Measurements from ENCODE around the gene CD93.

The CD93 gene

GRCh38 chr20:23086056-23086566 lies at the start of gene CD93:
Gene CD93, minus strand, starts transcription at chr20:23086324. Its CDS starts 132 bp downstream, at chr20:23086192.
- Histone ChIP-seq H3K4me3 (ENCODE audit: low read length) (no peak within 1 kb of the TSS), H3K27me3 (replicated peaks; ENCODE audit: control insufficient read depth, insufficient read depth, low read length) (peaks cover 27% of the 10 kb centered on the region), H3K9ac (ENCODE audit: low read length) (no peak within 1 kb of the TSS), H3K36me3 (ENCODE audit: control insufficient read depth, insufficient read depth, low read length, severe bottlenecking) (no peaks in the 10 kb centered on the region), H3K4me1 (ENCODE audit: control insufficient read depth, insufficient read depth, low read length) (no peaks in the 10 kb centered on the region), H3K9me3 (ENCODE audit: control insufficient read depth, low read length) (no peaks in the 10 kb centered on the region)
- DNase-seq (ENCODE audit: low read depth), result no peak

GRCh38 chr20:23133560-23133998 lies 47.5 kb upstream of the CD93 start:
- H3K27me3 ChIP-seq (replicated peaks; ENCODE audit: control insufficient read depth, insufficient read depth, low read length), result no peaks in the 10 kb centered on the region
- no peak overlapping the region for H3K9ac ChIP-seq (ENCODE audit: low read length)
- no peak for DNase-seq (ENCODE audit: low read depth)
- no peaks in the 10 kb centered on the region for H3K36me3 ChIP-seq (ENCODE audit: control insufficient read depth, insufficient read depth, low read length, severe bottlenecking)
- H3K4me3 ChIP-seq (ENCODE audit: low read length), result no peak overlapping the region
- no peaks in the 10 kb centered on the region for H3K9me3 ChIP-seq (ENCODE audit: control insufficient read depth, low read length)
- H3K4me1 ChIP-seq (ENCODE audit: control insufficient read depth, insufficient read depth, low read length), result peaks cover 28% of the 10 kb centered on the region

GRCh38 chr20:23132930-23133559 lies 46.9 kb upstream of the CD93 start:
- Histone ChIP-seq H3K36me3 (ENCODE audit: control insufficient read depth, insufficient read depth, low read length, severe bottlenecking) (no peaks in the 10 kb centered on the region), H3K27me3 (replicated peaks; ENCODE audit: control insufficient read depth, insufficient read depth, low read length) (no peaks in the 10 kb centered on the region), H3K9ac (ENCODE audit: low read length) (no peak overlapping the region), H3K9me3 (ENCODE audit: control insufficient read depth, low read length) (no peaks in the 10 kb centered on the region), H3K4me1 (ENCODE audit: control insufficient read depth, insufficient read depth, low read length) (peaks cover 28% of the 10 kb centered on the region), H3K4me3 (ENCODE audit: low read length) (no peak overlapping the region)
- no peak for DNase-seq (ENCODE audit: low read depth)

- DNase-seq (ENCODE audit: low read depth), result no peak
- Histone ChIP-seq H3K4me3 (ENCODE audit: low read length) (no peak overlapping the region), H3K4me1 (ENCODE audit: control insufficient read depth, insufficient read depth, low read length) (peaks cover 28% of the 10 kb centered on the region), H3K9me3 (ENCODE audit: control insufficient read depth, low read length) (no peaks in the 10 kb centered on the region), H3K9ac (ENCODE audit: low read length) (no peak overlapping the region), H3K36me3 (ENCODE audit: control insufficient read depth, insufficient read depth, low read length, severe bottlenecking) (no peaks in the 10 kb centered on the region), H3K27me3 (replicated peaks; ENCODE audit: control insufficient read depth, insufficient read depth, low read length) (no peaks in the 10 kb centered on the region)
Measured at GRCh38 chr20:23132293-23132929, 46.3 kb upstream of the CD93 start.

GRCh38 chr20:23131766-23132165 lies 45.6 kb upstream of the CD93 start:
- Histone ChIP-seq H3K36me3 (ENCODE audit: control insufficient read depth, insufficient read depth, low read length, severe bottlenecking) (no peaks in the 10 kb centered on the region), H3K4me1 (ENCODE audit: control insufficient read depth, insufficient read depth, low read length) (peaks cover 28% of the 10 kb centered on the region), H3K4me3 (ENCODE audit: low read length) (no peak overlapping the region), H3K9me3 (ENCODE audit: control insufficient read depth, low read length) (no peaks in the 10 kb centered on the region), H3K27me3 (replicated peaks; ENCODE audit: control insufficient read depth, insufficient read depth, low read length) (no peaks in the 10 kb centered on the region), H3K9ac (ENCODE audit: low read length) (no peak overlapping the region)
- DNase-seq (ENCODE audit: low read depth), result no peak

GRCh38 chr20:23130622-23131140 lies 44.6 kb upstream of the CD93 start:
- no peaks in the 10 kb centered on the region for H3K27me3 ChIP-seq (replicated peaks; ENCODE audit: control insufficient read depth, insufficient read depth, low read length)
- no peak overlapping the region for H3K9ac ChIP-seq (ENCODE audit: low read length)
- no peaks in the 10 kb centered on the region for H3K36me3 ChIP-seq (ENCODE audit: control insufficient read depth, insufficient read depth, low read length, severe bottlenecking)
- peaks cover 38% of the 10 kb centered on the region for H3K4me1 ChIP-seq (ENCODE audit: control insufficient read depth, insufficient read depth, low read length)
- no peak overlapping the region for H3K4me3 ChIP-seq (ENCODE audit: low read length)
- H3K9me3 ChIP-seq (ENCODE audit: control insufficient read depth, low read length), result no peaks in the 10 kb centered on the region
- DNase-seq (ENCODE audit: low read depth), result no peak

GRCh38 chr20:23129891-23130621 lies 43.9 kb upstream of the CD93 start:
- H3K4me1 ChIP-seq (ENCODE audit: control insufficient read depth, insufficient read depth, low read length), result peaks cover 44% of the 10 kb centered on the region
- no peaks in the 10 kb centered on the region for H3K27me3 ChIP-seq (replicated peaks; ENCODE audit: control insufficient read depth, insufficient read depth, low read length)
- no peak for DNase-seq (ENCODE audit: low read depth)
- no peaks in the 10 kb centered on the region for H3K9me3 ChIP-seq (ENCODE audit: control insufficient read depth, low read length)
- no peaks in the 10 kb centered on the region for H3K36me3 ChIP-seq (ENCODE audit: control insufficient read depth, insufficient read depth, low read length, severe bottlenecking)
- peak overlapping the region; percentile 37 for H3K9ac ChIP-seq (ENCODE audit: low read length)
- H3K4me3 ChIP-seq (ENCODE audit: low read length), result no peak overlapping the region

- no peak overlapping the region for H3K4me3 ChIP-seq (ENCODE audit: low read length)
- no peaks in the 10 kb centered on the region for H3K36me3 ChIP-seq (ENCODE audit: control insufficient read depth, insufficient read depth, low read length, severe bottlenecking)
- no peak for DNase-seq (ENCODE audit: low read depth)
- H3K4me1 ChIP-seq (ENCODE audit: control insufficient read depth, insufficient read depth, low read length), result peaks cover 45% of the 10 kb centered on the region
- no peaks in the 10 kb centered on the region for H3K27me3 ChIP-seq (replicated peaks; ENCODE audit: control insufficient read depth, insufficient read depth, low read length)
- H3K9ac ChIP-seq (ENCODE audit: low read length), result no peak overlapping the region
- H3K9me3 ChIP-seq (ENCODE audit: control insufficient read depth, low read length), result no peaks in the 10 kb centered on the region
Measured at GRCh38 chr20:23129266-23129665, 43.1 kb upstream of the CD93 start.

GRCh38 chr20:23128461-23129125 lies 42.5 kb upstream of the CD93 start:
- no peaks in the 10 kb centered on the region for H3K36me3 ChIP-seq (ENCODE audit: control insufficient read depth, insufficient read depth, low read length, severe bottlenecking)
- no peak overlapping the region for H3K4me3 ChIP-seq (ENCODE audit: low read length)
- no peak overlapping the region for H3K9ac ChIP-seq (ENCODE audit: low read length)
- H3K4me1 ChIP-seq (ENCODE audit: control insufficient read depth, insufficient read depth, low read length), result peaks cover 45% of the 10 kb centered on the region
- H3K9me3 ChIP-seq (ENCODE audit: control insufficient read depth, low read length), result no peaks in the 10 kb centered on the region
- no peak for DNase-seq (ENCODE audit: low read depth)
- no peaks in the 10 kb centered on the region for H3K27me3 ChIP-seq (replicated peaks; ENCODE audit: control insufficient read depth, insufficient read depth, low read length)

- DNase-seq (ENCODE audit: low read depth), result no peak
- Histone ChIP-seq H3K36me3 (ENCODE audit: control insufficient read depth, insufficient read depth, low read length, severe bottlenecking) (no peaks in the 10 kb centered on the region), H3K4me1 (ENCODE audit: control insufficient read depth, insufficient read depth, low read length) (peaks cover 39% of the 10 kb centered on the region), H3K9ac (ENCODE audit: low read length) (no peak overlapping the region), H3K9me3 (ENCODE audit: control insufficient read depth, low read length) (no peaks in the 10 kb centered on the region), H3K27me3 (replicated peaks; ENCODE audit: control insufficient read depth, insufficient read depth, low read length) (no peaks in the 10 kb centered on the region), H3K4me3 (ENCODE audit: low read length) (no peak overlapping the region)
Measured at GRCh38 chr20:23127506-23128279, 41.6 kb upstream of the CD93 start.
